IMR-90 (cell line): ENCODE data around the gene FRMD4B. TPM values are rescaled to one million over a fixed set of nuclear protein-coding genes. Genes with fewer than 3 reads are reported as not detected.

Source experiments
- ATAC-seq: fragments of 200-7000 bp; cut with Tn5 transposase; 2 replicates; pipeline ENCODE4 v1.9.1; 2020; ENCODE audit warnings: low read depth, mild to moderate bottlenecking, moderate library complexity
- BruUV-seq: library from RNA; stranded (reverse); fragments of 400-500 nt; replicated peaks from 2 replicates; lab custom pipeline; 2021; lab: Mats Ljungman, UMichigan
- CTCF ChIA-PET: fragments of 300-600 bp; formaldehyde crosslinking; extraction: SDS; loops from one replicate; lab custom pipeline; 2021; ENCODE audit warnings: antibody characterized with exemption; lab: Yijun Ruan, JAX
- POLR2A ChIA-PET: fragments of 300-600 bp; sonication (Branson Sonifier 250); formaldehyde crosslinking; loops from one replicate; lab custom pipeline; 2022; ENCODE audit warnings: antibody characterized with exemption; ENCODE audit not compliant: unreplicated experiment; lab: Charles Lee
- DNase-seq: peaks from one replicate; pipeline ENCODE4 v3.0.0; 2013
- H2AFZ ChIP-seq: replicated peaks from 2 replicates; pipeline ENCODE3; 2013; ENCODE audit warnings: low read length, mild to moderate bottlenecking; ENCODE audit not compliant: poor library complexity
- H2AK5ac ChIP-seq: 2 replicates; pipeline ENCODE4 v1.6.1; 2013; ENCODE audit warnings: low read depth, low read length, inconsistent platforms
- H2AK9ac ChIP-seq: replicated peaks from 2 replicates; pipeline ENCODE3; 2013; ENCODE audit warnings: mild to moderate bottlenecking, low read depth, low read length, moderate library complexity; ENCODE audit not compliant: poor library complexity
- H2BK120ac ChIP-seq: 2 replicates; pipeline ENCODE4 v1.6.1; 2013; ENCODE audit warnings: low read depth, low read length, inconsistent platforms
- H2BK15ac ChIP-seq: 3 replicates; pipeline ENCODE4 v1.6.1; 2013; ENCODE audit warnings: low read depth, low read length, inconsistent platforms
- H2BK20ac ChIP-seq: 2 replicates; pipeline ENCODE4 v1.6.1; 2013; ENCODE audit warnings: low read depth, mild to moderate bottlenecking, inconsistent platforms, low read length, moderate library complexity
- H2BK5ac ChIP-seq: 2 replicates; pipeline ENCODE4 v1.6.1; 2013; ENCODE audit warnings: mild to moderate bottlenecking, low read depth, low read length, inconsistent platforms; ENCODE audit not compliant: poor library complexity, severe bottlenecking
- H3K14ac ChIP-seq: replicated peaks from 2 replicates; pipeline ENCODE4 v1.6.1; 2013; ENCODE audit warnings: low read depth, low read length, inconsistent platforms
- H3K18ac ChIP-seq: 2 replicates; pipeline ENCODE4 v1.6.1; 2013; ENCODE audit warnings: low read depth, low read length, control low read depth
- H3K23ac ChIP-seq: 2 replicates; pipeline ENCODE4 v1.6.1; 2013; ENCODE audit warnings: low read depth, low read length, inconsistent platforms
- H3K27ac ChIP-seq: 2 replicates; pipeline ENCODE4 v1.5.1; 2013; ENCODE audit warnings: mild to moderate bottlenecking, control low read depth, low read length; ENCODE audit not compliant: insufficient read depth
- H3K27me3 ChIP-seq: 2 replicates; pipeline ENCODE4 v1.6.1; 2013; ENCODE audit warnings: low read length; ENCODE audit not compliant: control insufficient read depth, insufficient read depth
- H3K36me3 ChIP-seq: 2 replicates; pipeline ENCODE4 v1.6.1; 2013; ENCODE audit warnings: low read length, mixed read lengths; ENCODE audit not compliant: control insufficient read depth, insufficient read depth
- H3K4ac ChIP-seq: 2 replicates; pipeline ENCODE4 v1.6.1; 2013; ENCODE audit warnings: low read depth, low read length, inconsistent platforms
- H3K4me1 ChIP-seq: 2 replicates; pipeline ENCODE4 v1.6.1; 2013; ENCODE audit warnings: low read length, mixed read lengths; ENCODE audit not compliant: control insufficient read depth, insufficient read depth
- H3K4me2 ChIP-seq: 2 replicates; pipeline ENCODE4 v1.6.1; 2013; ENCODE audit warnings: low read depth, mild to moderate bottlenecking, control low read depth, low read length, moderate library complexity
- H3K4me3 ChIP-seq: 2 replicates; pipeline ENCODE4 v1.5.1; 2013; ENCODE audit warnings: low read depth, mild to moderate bottlenecking, control low read depth, low read length, moderate library complexity; ENCODE audit not compliant: insufficient read depth
- H3K56ac ChIP-seq: 2 replicates; pipeline ENCODE4 v1.6.1; 2013; ENCODE audit warnings: low read length, inconsistent platforms; ENCODE audit not compliant: insufficient read depth; ENCODE audit errors: extremely low read depth
- H3K79me1 ChIP-seq, 2 experiments: 2 replicates each; pipeline ENCODE4 v1.6.1; 2013; ENCODE audit warnings: low read length in 2 of 2, inconsistent platforms in 1 of 2, low read depth in 1 of 2
- H3K9ac ChIP-seq: 2 replicates; pipeline ENCODE4 v1.6.1; 2013; ENCODE audit warnings: low read depth, low read length, control low read depth
- H3K9me1 ChIP-seq: 2 replicates; pipeline ENCODE4 v1.6.1; 2013; ENCODE audit warnings: low read length, inconsistent platforms; ENCODE audit not compliant: insufficient read depth
- H3K9me3 ChIP-seq: 2 replicates; pipeline ENCODE4 v1.6.1; 2013; ENCODE audit warnings: low read length; ENCODE audit not compliant: control insufficient read depth, insufficient read depth
- H4K20me1 ChIP-seq: 2 replicates; pipeline ENCODE4 v1.6.1; 2013; ENCODE audit warnings: low read length, inconsistent platforms; ENCODE audit not compliant: insufficient read depth
- H4K5ac ChIP-seq: 2 replicates; pipeline ENCODE4 v1.6.1; 2013; ENCODE audit warnings: mild to moderate bottlenecking, low read depth, low read length, control low read depth
- H4K8ac ChIP-seq, 2 experiments: 2 replicates each; pipeline ENCODE4 v1.6.1; 2013; ENCODE audit warnings: low read depth in 2 of 2, low read length in 2 of 2, control low read depth in 1 of 2, inconsistent platforms in 1 of 2
- H4K91ac ChIP-seq: 2 replicates; pipeline ENCODE4 v1.6.1; 2013; ENCODE audit warnings: low read depth, low read length, inconsistent platforms; ENCODE audit not compliant: insufficient read depth
- BHLHE40 ChIP-seq: fragments of 150-350 bp; IDR thresholded peaks from 2 replicates; pipeline ENCODE4 v1.6.1; 2016; ENCODE audit warnings: mild to moderate bottlenecking, low read depth, low read length
- CEBPB ChIP-seq: IDR thresholded peaks from 2 replicates; pipeline ENCODE4 v1.6.1; 2012; ENCODE audit warnings: low read depth, low read length, improper control_type of control experiment
- CHD1 ChIP-seq: IDR thresholded peaks from 2 replicates; pipeline ENCODE4 v1.6.1; 2012; ENCODE audit warnings: low read depth, low read length, improper control_type of control experiment
- FOS ChIP-seq: fragments of 150-350 bp; IDR thresholded peaks from 2 replicates; pipeline ENCODE4 v1.6.1; 2016; ENCODE audit warnings: low read depth, low read length
- MAFK ChIP-seq: IDR thresholded peaks from 2 replicates; pipeline ENCODE4 v1.6.1; 2012; ENCODE audit warnings: low read depth, low read length, improper control_type of control experiment
- MAZ ChIP-seq: IDR thresholded peaks from 2 replicates; pipeline ENCODE4 v1.6.1; 2012; ENCODE audit warnings: low read depth, mild to moderate bottlenecking, low read length, improper control_type of control experiment, moderate library complexity, borderline replicate concordance
- MXI1 ChIP-seq: IDR thresholded peaks from 2 replicates; pipeline ENCODE4 v1.6.1; 2012; ENCODE audit warnings: low read depth, mild to moderate bottlenecking, low read length, moderate library complexity, borderline replicate concordance
- NFE2L2 ChIP-seq: fragments of 150-350 bp; IDR thresholded peaks from 2 replicates; pipeline ENCODE4 v1.6.1; 2016; ENCODE audit warnings: low read depth, mild to moderate bottlenecking, low read length
- POLR2A ChIP-seq: IDR thresholded peaks from 2 replicates; pipeline ENCODE4 v1.6.1; 2012; ENCODE audit warnings: mild to moderate bottlenecking, low read depth, low read length
- RAD21 ChIP-seq: IDR thresholded peaks from 2 replicates; pipeline ENCODE4 v1.6.1; 2012; ENCODE audit warnings: low read length, improper control_type of control experiment
- RCOR1 ChIP-seq: IDR thresholded peaks from 2 replicates; pipeline ENCODE4 v1.6.1; 2012; ENCODE audit warnings: mild to moderate bottlenecking, low read length, improper control_type of control experiment; ENCODE audit not compliant: insufficient replicate concordance
- RFX5 ChIP-seq: IDR thresholded peaks from 2 replicates; pipeline ENCODE4 v1.8.0; 2012; ENCODE audit warnings: low read depth, mild to moderate bottlenecking, low read length, moderate library complexity
- SMC3 ChIP-seq: fragments of 150-350 bp; IDR thresholded peaks from 2 replicates; pipeline ENCODE4 v1.6.1; 2016; ENCODE audit warnings: low read depth, mild to moderate bottlenecking, antibody characterized with exemption, low read length, moderate library complexity
- WGBS, 2 experiments: methylation state at CpG; one replicate each; pipeline versions ENCODE4 v1.1.5 to v1.1.7; 2013; ENCODE audit warnings: missing lambda C conversion rate in 2 of 2; ENCODE audit not compliant: insufficient read length in 1 of 2; ENCODE audit errors: extremely low coverage in 2 of 2; 5-methylcytosine and 5-hydroxymethylcytosine counted together
- dilution Hi-C: fragments of 300-500 bp; cut with HindIII; formaldehyde crosslinking; loops from one replicate; pipeline ENCODE4 v1.14.3; 2018; ENCODE audit warnings: low sequenced_read_pairs; ENCODE audit not compliant: unreplicated experiment
- in situ Hi-C: fragments of 300-500 bp; cut with MboI; formaldehyde crosslinking; loops from 3 replicates; pipeline ENCODE4 v1.14.3; 2019; ENCODE audit warnings: low sequenced_read_pairs, inconsistent platforms, mixed read lengths
- intact Hi-C: fragments of 100-400 bp; cut with micrococcal nuclease; formaldehyde crosslinking; loops from 2 replicates; pipeline ENCODE4 v1.10.0; 2022
- polyA plus RNA-seq, 3 experiments: library from polyadenylated mRNA; depleted of rRNA; stranded (reverse); fragments of >200 nt; gene quantifications; 2 replicates each; pipeline ENCODE4 v1.2.3, GENCODE V29; 2012; ENCODE audit warnings: low replicate concordance in 1 of 3
- total RNA-seq: library from RNA; depleted of rRNA; stranded (reverse); fragments of >200 nt; gene quantifications from 2 replicates; pipeline ENCODE4 v1.2.3, GENCODE V29; 2012
- TF ChIP-seq, protein P1 (sequence below): fragments of 150-350 bp; IDR thresholded peaks from 2 replicates; pipeline ENCODE4 v1.6.1; 2017; ENCODE audit warnings: mild to moderate bottlenecking, antibody characterized with exemption, low read length, low read depth
- TF ChIP-seq, protein P2 (sequence below): conservative IDR thresholded peaks from 2 replicates; pipeline ENCODE4 v1.5.1; 2012; ENCODE audit warnings: mild to moderate bottlenecking, low read depth, low read length, improper control_type of control experiment
- TF ChIP-seq, protein P3 (sequence below): fragments of 150-350 bp; IDR thresholded peaks from 2 replicates; pipeline ENCODE4 v1.6.1; 2016; ENCODE audit warnings: low read depth, mild to moderate bottlenecking, low read length, moderate library complexity, borderline replicate concordance

Gene FRMD4B
- total and polyA plus RNA-seq, 2 of the 4 experiments (the other 2 are of a cell fraction) = 0.14 to 0.36 TPM

DNA sequence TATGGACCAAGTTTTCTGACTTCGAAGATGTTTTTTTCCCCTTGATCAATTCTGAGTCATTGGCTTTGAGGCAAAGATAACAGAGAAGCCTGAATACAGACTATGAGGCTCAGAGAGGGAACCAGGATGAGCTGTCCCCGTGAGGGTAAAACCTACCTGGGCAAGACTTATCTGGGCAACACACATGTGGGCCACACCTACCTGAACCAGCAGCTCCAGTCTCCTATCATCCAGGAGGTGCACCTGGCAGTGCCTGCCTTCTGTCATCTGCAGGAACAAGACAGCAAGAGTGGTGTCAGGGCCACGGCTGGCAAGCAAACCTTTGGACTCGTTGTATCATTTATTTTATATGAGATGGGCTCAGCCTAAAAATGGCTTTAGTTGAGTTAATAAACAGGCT lies 72.6 kb downstream of the FRMD4B start:
- intact Hi-C loops = no loop called here
- Histone ChIP-seq H4K8ac (no peak overlapping the region), H3K14ac (no peak overlapping the region), H3K4ac (no peak overlapping the region), H2AFZ (no peak overlapping the region), H4K20me1 (no peaks in the 10 kb centered on the region), H3K18ac (no peak overlapping the region), H3K23ac (no peak overlapping the region), H2AK9ac (no peak overlapping the region), H2BK20ac (no peak overlapping the region), H3K4me2 (no peak overlapping the region), H4K91ac (no peak overlapping the region), H2AK5ac (no peak overlapping the region), H3K4me1 (no peaks in the 10 kb centered on the region), H3K9ac (no peak overlapping the region), H3K36me3 (no peaks in the 10 kb centered on the region), H2BK120ac (no peak overlapping the region), H3K27me3 (no peaks in the 10 kb centered on the region), H3K27ac (no peak overlapping the region), H2BK15ac (no peak overlapping the region), H4K5ac (no peak overlapping the region), H3K9me3 (no peaks in the 10 kb centered on the region), H2BK5ac (no peak overlapping the region), H3K9me1 (no peaks in the 10 kb centered on the region), H3K79me1 (no peaks in the 10 kb centered on the region), H3K56ac (no peak overlapping the region), H3K4me3 (no peak overlapping the region)
- no peak for TF ChIP-seq BHLHE40
- TF ChIP-seq MAFK = no peak
- TF ChIP-seq, protein P1, sequence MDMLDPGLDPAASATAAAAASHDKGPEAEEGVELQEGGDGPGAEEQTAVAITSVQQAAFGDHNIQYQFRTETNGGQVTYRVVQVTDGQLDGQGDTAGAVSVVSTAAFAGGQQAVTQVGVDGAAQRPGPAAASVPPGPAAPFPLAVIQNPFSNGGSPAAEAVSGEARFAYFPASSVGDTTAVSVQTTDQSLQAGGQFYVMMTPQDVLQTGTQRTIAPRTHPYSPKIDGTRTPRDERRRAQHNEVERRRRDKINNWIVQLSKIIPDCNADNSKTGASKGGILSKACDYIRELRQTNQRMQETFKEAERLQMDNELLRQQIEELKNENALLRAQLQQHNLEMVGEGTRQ = no peak
- no peak for TF ChIP-seq RAD21
- no peak for TF ChIP-seq NFE2L2
- no peak for TF ChIP-seq RFX5
- TF ChIP-seq SMC3 = no peak
- TF ChIP-seq MXI1 = no peak
- TF ChIP-seq CEBPB = no peak
- TF ChIP-seq CHD1 = no peak
- no peak for TF ChIP-seq RCOR1
- TF ChIP-seq, protein P2, sequence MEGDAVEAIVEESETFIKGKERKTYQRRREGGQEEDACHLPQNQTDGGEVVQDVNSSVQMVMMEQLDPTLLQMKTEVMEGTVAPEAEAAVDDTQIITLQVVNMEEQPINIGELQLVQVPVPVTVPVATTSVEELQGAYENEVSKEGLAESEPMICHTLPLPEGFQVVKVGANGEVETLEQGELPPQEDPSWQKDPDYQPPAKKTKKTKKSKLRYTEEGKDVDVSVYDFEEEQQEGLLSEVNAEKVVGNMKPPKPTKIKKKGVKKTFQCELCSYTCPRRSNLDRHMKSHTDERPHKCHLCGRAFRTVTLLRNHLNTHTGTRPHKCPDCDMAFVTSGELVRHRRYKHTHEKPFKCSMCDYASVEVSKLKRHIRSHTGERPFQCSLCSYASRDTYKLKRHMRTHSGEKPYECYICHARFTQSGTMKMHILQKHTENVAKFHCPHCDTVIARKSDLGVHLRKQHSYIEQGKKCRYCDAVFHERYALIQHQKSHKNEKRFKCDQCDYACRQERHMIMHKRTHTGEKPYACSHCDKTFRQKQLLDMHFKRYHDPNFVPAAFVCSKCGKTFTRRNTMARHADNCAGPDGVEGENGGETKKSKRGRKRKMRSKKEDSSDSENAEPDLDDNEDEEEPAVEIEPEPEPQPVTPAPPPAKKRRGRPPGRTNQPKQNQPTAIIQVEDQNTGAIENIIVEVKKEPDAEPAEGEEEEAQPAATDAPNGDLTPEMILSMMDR = no peak
- TF ChIP-seq POLR2A = no peak
- TF ChIP-seq, protein P3, sequence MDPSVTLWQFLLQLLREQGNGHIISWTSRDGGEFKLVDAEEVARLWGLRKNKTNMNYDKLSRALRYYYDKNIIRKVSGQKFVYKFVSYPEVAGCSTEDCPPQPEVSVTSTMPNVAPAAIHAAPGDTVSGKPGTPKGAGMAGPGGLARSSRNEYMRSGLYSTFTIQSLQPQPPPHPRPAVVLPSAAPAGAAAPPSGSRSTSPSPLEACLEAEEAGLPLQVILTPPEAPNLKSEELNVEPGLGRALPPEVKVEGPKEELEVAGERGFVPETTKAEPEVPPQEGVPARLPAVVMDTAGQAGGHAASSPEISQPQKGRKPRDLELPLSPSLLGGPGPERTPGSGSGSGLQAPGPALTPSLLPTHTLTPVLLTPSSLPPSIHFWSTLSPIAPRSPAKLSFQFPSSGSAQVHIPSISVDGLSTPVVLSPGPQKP = no peak
- TF ChIP-seq FOS = no peak
- no peak for TF ChIP-seq MAZ
- no TSS peak for BruUV-seq
- CTCF ChIA-PET = interaction anchor here (1.0 kb wide), 1 partner anchor 151 kb away, joined by 3 read pairs; no protein-coding TSS in a partner anchor
- ATAC-seq (no peak), DNase-seq (no peak)
- dilution Hi-C loops = no loop called here
- POLR2A ChIA-PET = no interaction called here
- WGBS, 2 experiments = 50% methylated on average over 2 of the region's 4 CpGs; no CpG with 5 or more reads in 1 of the 2 experiments
- in situ Hi-C loops = no loop called here
